Lung microvascular endothelial cell (primary cell): ENCODE measurements around the gene DAPK1. TPM values are rescaled to one million over a fixed set of nuclear protein-coding genes. Genes with fewer than 3 reads are reported as not detected.

Experiments
- DNase-seq, 2 donors: peaks; one replicate each; pipeline versions ENCODE4 v3.0.0 to v3.0.0-alpha.2; 2010; ENCODE audit warnings: low read depth in 2 of 2
- total RNA-seq: library from RNA; depleted of rRNA; stranded (reverse); fragments of >200 nt; gene quantifications from 2 replicates; pipeline ENCODE4 v1.2.1, GENCODE V29; 2014

DAPK1 gene
- total RNA-seq, result 21.1 and 36.9 TPM in 2 replicates

DNA sequence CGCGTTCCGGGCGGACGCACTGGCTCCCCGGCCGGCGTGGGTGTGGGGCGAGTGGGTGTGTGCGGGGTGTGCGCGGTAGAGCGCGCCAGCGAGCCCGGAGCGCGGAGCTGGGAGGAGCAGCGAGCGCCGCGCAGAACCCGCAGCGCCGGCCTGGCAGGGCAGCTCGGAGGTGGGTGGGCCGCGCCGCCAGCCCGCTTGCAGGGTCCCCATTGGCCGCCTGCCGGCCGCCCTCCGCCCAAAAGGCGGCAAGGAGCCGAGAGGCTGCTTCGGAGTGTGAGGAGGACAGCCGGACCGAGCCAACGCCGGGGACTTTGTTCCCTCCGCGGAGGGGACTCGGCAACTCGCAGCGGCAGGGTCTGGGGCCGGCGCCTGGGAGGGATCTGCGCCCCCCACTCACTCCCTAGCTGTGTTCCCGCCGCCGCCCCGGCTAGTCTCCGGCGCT is at the start of gene DAPK1:
TSS of gene DAPK1 (plus strand) at position 264 of the 442 bp plus-strand sequence. CDS start 1,211 bp downstream, outside the sequence.
- DNase-seq, result peak; percentile 58 to 89

DNA sequence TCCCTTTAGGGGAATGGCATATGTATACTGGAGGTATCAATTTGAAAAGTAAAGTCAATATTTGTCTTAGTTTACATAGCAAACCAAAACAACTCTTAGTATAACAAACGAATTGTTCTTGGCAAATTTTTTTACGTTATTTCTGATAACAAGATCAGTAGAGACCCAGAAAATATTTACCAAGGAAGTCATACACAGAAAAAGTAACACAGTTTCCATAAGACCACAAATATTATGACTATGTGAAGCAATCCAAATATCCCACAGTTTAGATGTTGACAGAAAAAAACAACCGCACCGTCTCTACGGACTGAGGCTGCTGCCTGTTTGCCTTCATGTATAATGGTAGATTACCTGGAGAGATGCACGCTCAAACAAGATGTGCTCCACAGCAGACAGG is 46.5 kb upstream of the DAPK1 start:
- DNase-seq, result no peak

DNA sequence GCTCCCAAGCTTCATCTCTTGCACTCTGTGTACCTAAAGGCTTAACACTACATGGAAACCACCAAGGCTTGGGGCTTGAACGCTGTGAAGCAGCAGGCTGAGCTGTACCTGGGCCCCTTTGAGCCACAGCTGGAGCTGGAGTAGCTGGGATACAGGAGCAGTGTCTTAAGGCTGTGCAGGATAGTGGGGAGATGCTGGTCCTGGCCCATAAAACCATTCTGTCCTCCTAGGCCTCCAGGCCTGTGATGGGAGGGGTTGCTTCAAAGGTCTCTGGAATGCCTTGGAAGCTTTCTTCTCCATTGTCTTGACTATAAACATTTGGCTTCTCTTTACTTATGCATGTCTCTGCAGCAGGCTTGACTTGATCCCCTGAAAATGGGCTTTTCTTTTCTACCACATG is 42.3 kb upstream of the DAPK1 start:
- DNase-seq, result no peak

DNA sequence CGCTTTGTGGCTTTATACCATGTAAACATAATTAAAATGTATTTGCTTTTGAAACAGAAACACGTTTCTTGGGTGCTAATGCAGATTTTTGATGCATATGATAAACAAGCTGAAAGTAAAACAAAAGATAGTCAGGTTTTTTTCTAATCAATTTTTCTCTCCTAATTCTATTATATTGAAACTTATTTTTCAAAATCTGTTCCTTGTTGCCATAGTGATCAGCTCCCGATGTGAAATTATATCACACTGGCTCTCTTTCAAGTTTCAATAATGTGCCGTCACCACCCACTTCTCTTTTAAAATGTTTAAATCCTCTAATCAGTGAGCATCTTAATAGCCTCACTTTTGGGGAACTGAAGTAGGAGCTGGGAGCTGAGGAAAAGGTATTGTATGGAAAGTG is 36.4 kb upstream of the DAPK1 start:
- DNase-seq, result no peak

DNA sequence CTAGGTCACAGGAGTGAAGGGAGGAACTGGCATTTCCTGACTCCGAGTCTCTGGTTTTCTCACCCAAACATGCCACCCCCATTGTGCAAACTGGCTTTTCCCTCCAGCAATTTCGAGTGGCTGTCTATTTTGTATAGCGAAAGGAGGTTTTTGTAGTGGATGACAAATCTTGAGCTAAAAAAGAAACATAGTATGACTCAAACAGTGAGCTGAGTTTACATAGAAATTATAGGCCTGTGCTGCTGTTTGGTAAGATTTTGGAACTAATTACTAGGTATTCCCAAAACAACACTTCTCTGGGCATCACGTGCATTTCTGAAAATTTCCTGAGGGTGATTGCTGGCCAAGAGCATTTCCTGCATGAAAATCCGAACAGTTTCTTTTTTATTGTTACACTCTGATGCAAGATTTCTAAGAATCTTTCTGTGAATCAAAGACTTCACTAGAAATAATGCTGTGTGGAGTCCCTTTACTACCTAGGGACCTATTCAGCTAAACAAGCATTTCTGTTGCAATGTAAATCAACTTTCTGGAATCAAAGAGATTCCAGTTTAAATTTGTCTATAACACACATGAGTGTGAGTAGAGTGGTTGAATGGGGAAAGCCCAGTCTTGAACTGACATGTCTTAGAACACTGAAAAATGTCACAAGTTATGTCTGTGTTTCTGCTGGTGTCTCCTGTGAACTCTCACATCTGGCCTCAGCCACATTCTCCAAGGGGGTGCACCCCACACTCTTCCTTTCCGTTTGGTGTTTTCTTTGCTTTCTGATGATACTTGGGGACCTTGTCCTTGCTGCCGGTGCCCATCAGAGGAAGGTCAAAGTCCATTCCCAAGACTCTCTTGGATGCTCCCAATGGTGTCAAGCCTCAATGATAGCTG is 33.3 kb upstream of the DAPK1 start:
- DNase-seq, result peak; percentile 8 to 14

DNA sequence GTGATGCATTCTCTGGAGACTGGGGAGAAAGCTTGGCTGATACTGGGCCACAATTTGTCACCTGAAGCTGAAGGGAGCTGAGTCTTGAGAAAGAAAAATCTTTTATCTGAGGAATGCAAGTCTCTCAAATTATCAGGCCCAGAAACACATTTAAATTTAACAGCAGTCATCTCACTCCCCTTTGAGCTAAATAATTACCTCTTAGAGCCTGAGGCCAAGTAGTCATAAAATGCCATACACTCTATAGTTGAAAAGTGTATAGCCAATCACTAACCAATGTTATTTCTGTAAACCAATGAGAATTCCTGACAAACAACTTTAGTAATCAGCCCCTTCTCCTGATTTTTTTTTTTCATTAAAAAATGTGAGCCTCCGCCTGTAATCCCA is 32.7 kb upstream of the DAPK1 start:
- DNase-seq, result no peak

GRCh38 chr9:87465816-87466215 is 31.9 kb upstream of the DAPK1 start:
- no peak for DNase-seq

GRCh38 chr9:87467187-87467586 is 30.5 kb upstream of the DAPK1 start:
- DNase-seq, result no peak

DNA sequence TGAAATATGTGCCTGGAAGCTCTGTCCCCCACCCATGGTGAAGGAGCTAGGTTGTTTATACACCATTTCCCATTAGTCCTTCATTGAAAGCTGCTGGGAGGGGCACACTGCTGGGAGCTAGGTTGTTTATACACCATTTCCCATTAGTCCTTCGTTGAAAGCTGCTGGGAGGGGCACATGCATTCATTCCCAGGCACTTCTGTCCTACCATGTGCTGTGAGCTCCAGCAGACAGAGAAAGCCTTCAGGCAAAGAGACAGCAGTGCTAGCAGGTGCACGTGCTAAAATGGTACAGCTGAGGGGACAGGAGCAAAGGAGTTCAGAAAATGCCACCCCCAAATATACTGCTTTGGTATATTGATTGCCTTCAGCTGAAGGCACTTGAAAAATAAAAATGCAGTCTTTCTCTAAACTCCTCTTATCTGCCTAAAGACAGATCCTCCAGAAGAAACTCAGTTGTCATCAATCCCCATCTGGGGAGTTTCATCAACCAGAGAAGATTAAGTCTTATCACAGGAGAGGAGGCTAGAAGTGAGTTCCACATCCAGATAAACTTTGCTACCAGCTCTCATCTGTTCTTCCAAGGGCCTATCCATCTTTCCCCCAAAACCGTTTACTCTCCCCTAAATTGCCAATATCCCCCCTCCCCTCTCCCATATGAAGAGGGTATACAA is 27.7 kb upstream of the DAPK1 start:
- no peak for DNase-seq

- DNase-seq, result no peak
Measured at GRCh38 chr9:87471746-87472145, 25.9 kb upstream of the DAPK1 start.

- DNase-seq, result no peak
Measured at GRCh38 chr9:87475463-87475862, 22.2 kb upstream of the DAPK1 start.

- DNase-seq, result no peak
Measured at GRCh38 chr9:87478226-87478992, 19.3 kb upstream of the DAPK1 start.

DNA sequence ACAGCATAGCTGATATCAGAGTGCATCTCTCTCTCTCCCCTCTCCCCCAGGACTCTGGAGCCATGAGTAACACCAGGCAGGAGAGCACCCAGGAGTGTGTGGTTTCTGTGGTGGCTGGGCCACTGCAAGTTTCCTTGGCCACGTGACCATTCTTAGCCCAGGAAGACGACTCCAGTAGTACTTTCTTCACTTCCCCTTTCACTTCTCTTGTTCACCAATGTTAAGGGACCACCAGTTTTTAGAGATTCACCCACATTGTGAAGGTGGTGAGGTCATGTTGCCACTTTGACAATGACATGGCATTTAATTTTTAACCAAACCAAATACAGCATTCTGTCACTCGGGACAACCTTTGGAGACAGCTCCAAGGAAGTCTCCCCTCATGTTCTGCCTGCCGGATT is 17.9 kb upstream of the DAPK1 start:
- DNase-seq, result no peak

DNA sequence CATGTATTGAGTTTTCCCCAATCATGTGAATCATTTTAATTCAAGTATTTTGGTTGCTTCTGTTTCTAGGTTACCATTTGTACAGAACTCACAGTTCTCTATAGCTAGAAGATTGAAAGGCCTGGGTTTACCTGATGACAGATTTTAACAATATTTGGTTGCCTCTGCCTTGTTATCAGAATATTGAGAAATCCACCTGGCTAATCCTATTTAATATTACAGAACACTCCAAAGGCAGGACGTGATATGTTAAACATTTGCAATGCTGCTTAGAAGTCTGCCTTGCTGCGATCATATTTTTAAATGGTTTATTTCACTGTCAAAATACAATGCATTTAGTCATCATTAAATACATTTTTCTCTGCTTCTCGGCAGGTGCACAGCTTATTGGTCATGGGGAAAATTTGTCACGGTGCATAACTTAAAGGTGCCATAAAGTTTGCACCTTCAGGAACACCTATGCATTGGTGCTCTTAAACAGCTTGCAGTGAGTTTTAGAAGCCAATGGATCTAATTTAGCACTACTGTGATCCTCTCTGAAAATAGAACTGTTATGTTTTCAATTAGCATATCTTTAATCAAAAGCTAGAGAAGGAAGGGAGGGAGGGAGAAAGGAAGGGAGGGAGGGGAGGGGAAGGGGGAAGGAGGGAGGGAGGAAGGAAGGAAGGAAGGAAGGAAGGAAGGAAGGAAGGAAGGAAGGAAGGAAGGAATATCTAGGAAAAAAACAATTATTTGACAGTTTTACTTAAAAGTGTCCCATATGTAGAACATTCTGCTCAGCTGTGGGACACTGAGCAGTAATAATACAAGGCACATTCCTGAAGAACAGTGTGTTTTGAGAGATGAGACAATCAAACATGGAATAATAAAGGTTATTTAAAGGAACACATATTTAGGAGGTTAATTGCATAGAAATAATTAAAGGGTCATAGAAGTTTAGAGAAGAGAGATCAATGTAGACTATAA is 15.5 kb upstream of the DAPK1 start:
- DNase-seq, result no peak

DNA sequence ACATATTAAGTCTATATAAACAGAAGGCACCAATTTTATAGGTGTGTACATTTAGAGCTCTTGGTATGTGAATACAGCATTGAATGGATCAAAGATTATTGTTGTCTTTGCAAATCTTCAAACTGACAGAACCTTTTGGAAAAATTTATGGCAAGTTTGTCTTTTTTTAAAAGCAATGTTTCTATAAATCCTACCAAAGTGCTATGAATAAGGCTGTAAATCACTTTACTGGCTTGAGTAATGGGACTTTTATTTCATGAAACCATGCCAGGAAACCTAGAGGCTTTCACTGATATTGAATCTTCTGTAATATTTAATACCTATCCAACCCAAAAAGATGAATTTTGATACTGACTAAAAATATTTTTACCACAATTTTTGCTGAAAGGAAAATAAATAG is 7.4 kb upstream of the DAPK1 start:
- DNase-seq, result no peak

GRCh38 chr9:87490907-87491306 is 6.8 kb upstream of the DAPK1 start:
- DNase-seq, result no peak

DNA sequence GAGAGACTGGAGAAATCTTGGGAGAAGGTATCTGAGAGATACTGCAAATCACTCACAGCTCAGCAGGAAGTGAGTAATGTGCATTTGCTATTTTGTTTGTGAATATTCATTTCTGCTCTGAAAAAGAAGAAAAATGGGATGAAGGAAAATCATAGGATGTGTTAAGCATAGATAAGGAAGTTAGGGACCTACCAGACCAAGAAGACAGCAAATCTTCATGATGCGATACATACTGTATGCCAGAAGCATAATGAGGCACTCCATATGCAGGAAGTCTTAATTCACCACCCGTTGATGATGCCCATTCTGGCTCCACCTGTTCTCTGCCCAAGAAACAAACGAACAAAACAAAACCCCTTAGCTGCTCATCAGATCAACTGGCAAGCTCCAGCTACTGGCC is 6.1 kb upstream of the DAPK1 start:
- DNase-seq, result no peak

DNA sequence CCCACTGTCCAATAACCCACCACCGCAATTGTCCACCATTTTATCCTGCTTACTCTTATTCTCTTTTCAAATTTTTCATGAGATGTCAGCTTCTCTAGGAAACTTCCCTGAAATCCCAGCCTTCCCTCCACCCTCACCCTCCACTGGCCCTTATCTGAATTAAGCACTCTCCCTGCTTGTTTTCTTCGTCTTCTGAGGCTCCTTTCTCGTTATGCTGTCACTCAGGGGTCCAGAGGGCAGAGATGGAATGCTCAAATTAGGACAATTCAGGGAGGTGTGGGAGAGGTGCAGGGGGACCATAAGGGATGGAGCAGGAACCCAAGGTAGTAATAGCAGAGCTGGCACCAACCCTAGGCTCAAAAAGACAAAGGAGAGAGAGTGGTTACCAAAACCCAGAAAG is 5.0 kb upstream of the DAPK1 start:
- no peak for DNase-seq

DNA sequence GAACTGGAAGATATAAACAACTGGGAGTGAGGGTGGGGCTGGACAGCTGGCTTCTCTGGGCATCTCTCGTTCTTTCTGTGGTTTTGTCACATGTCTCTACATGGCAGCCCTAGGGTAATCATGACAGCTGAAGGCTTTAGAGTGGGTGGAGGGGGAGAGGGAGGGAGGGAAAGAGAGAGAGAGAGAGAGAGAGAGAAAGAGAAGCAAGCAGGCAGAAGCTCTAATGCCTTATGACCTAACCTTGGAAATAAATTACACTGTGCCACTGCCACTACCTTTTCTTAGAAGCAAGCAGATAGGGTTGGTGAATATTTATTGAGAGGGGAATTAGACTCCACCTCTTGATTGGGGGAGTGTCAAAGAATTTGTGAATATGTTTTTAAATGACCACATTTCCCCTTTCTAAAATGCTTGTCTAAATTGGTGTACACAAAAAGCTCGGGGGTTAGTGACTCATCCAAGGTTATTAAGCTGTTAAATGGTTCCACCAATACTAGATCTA is 2.6 kb upstream of the DAPK1 start:
- no peak for DNase-seq

DNA sequence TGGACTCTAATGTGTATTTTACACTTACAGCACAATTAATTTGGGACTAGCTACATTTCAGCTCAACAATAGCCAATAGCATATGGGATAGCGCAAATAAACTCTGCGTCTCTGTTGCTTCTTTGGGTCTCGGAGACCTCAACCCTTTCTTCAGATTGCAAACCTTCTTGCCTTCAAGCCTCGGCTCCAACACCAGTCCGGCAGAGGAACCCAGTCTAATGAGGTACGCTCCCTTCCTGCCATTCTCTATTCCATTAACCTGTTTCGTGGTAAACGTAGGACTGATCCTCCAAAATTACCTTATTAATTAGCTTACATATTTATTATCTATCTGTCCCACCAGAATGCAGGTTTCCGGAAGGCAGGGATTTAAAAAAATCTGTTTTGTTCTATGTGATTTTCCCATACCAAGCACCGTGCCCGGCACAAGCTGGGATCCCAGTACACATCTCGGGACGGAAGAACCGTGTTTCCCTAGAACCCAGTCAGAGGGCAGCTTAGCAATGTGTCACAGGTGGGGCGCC is 525 bp upstream of the DAPK1 start:
- no peak for DNase-seq
